Psoas muscle (tissue), 8 donors: ENCODE measurements around the gene LRRC14B. TPM values are rescaled to one million over a fixed set of nuclear protein-coding genes. Genes with fewer than 3 reads are reported as not detected.

Experiments
- ATAC-seq, 4 donors: fragments of 200-7000 bp; cut with Tn5 transposase; one replicate each; pipeline ENCODE4 v1.9.1; 2020; ENCODE audit warnings: moderate library complexity in 3 of 4, mild to moderate bottlenecking in 2 of 4
- DNase-seq, 2 donors: peaks; one replicate each; pipeline ENCODE4 v3.0.0-alpha.2; 2020
- H3K27ac ChIP-seq: fragments of 200-600 bp; one replicate; pipeline ENCODE4 v1.8.0; 2022
- H3K27me3 ChIP-seq, 3 donors: fragments of 200-600 bp in 1 of 3; one replicate each; pipeline versions ENCODE4 v1.6.1 to v1.8.0; 2013 to 2022; ENCODE audit warnings: low read length in 2 of 3, mild to moderate bottlenecking in 2 of 3, moderate library complexity in 1 of 3; ENCODE audit not compliant: insufficient read depth in 3 of 3
- H3K36me3 ChIP-seq, 2 donors: fragments of 200-600 bp in 1 of 2; one replicate each; pipeline versions ENCODE4 v1.6.1 to v1.8.0; 2013 to 2022; ENCODE audit warnings: low read depth in 1 of 2, mild to moderate bottlenecking in 1 of 2, moderate library complexity in 1 of 2; ENCODE audit not compliant: insufficient read depth in 1 of 2
- H3K4me1 ChIP-seq: fragments of 200-600 bp; one replicate; pipeline ENCODE4 v1.8.0; 2022
- H3K4me3 ChIP-seq: fragments of 200-600 bp; one replicate; pipeline ENCODE4 v1.8.0; 2022; ENCODE audit warnings: mild to moderate bottlenecking
- H3K9me3 ChIP-seq: fragments of 200-600 bp; one replicate; pipeline ENCODE4 v1.8.0; 2022
- WGBS, 3 donors: extraction: QIAGEN DNeasy Blood & Tissue Kit; methylation state at CpG; one replicate each; pipeline versions ENCODE4 v1.1.6 to v1.1.7; 2013; 5-methylcytosine and 5-hydroxymethylcytosine counted together
- intact Hi-C, 2 donors: fragments of 100-400 bp; cut with DNase I; formaldehyde crosslinking; loops; one replicate each; pipeline versions ENCODE4 v1.11.0 to v1.14.2; 2022
- polyA plus RNA-seq, 3 donors: library from polyadenylated mRNA; stranded (reverse); fragments of 200-250 nt; gene quantifications; one replicate each; pipeline ENCODE4 v1.2.3, GENCODE V29; 2013
- total RNA-seq, 4 donors: library from RNA; stranded (reverse); fragmentation: NEBNext Ultra II Directional in 2 of 4; extraction: Animal tissue kit (Norgen Biotek cat#: 25700) in 2 of 4; gene quantifications; one replicate each; pipeline versions ENCODE4 v1.2.1 to v1.2.4, GENCODE V29; 2021 to 2023
- TF ChIP-seq, protein P1 (sequence below): fragments of 200-600 bp; IDR thresholded peaks from one replicate; pipeline ENCODE4 v1.8.0; 2022; ENCODE audit warnings: antibody characterized with exemption
- donor health status: healthy with polysubstance abuse.
- donor health status: DM: no; HTN: no; CAD: no; lungs with moderate emphysema.
- donor health status: Bipolar disorder and iron deficiency.
- donor health status: healthy.
- donor health status: DM: yes; HTN: yes; CAD: no.
- donor health status: DM: no; HTN: no; CAD: no.
- donor health status: DM: no; HTN: no; CAD: no.
- donor health status: DM: yes; HTN: yes; CAD: no.

The LRRC14B gene
- total and polyA plus RNA-seq, 7 donors, result 0.42 to 15.5 (median 9.5) TPM

DNA sequence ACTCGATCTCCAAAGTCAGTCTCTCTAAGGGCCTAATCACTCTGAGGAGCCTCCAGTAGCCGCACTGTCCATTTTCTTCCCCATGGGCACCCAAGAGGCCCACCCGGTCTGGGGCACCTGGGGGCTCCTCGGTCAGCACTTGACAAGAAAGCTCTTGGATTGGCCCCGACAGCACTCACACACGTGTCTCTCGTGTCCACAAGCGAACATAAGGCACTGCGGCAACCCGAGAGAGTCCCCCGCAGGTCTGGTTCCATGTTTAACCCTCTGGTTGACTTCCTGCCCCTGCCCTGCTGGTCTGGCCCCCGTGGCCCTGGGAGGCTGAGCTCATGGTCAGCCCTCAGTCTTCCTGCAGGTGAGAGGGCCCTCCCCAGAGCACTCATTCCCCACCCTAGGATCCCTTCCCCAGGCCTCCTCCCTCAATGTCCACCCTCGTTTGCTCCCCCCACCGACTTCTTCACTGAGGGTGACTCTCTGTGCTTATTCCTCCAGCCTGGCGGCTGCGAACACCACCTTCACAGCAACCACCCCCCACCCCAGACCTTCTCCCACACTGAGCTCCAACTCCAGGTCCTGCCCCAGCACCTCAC, 16.3 kb upstream of the LRRC14B start:
- TF ChIP-seq, protein P1, sequence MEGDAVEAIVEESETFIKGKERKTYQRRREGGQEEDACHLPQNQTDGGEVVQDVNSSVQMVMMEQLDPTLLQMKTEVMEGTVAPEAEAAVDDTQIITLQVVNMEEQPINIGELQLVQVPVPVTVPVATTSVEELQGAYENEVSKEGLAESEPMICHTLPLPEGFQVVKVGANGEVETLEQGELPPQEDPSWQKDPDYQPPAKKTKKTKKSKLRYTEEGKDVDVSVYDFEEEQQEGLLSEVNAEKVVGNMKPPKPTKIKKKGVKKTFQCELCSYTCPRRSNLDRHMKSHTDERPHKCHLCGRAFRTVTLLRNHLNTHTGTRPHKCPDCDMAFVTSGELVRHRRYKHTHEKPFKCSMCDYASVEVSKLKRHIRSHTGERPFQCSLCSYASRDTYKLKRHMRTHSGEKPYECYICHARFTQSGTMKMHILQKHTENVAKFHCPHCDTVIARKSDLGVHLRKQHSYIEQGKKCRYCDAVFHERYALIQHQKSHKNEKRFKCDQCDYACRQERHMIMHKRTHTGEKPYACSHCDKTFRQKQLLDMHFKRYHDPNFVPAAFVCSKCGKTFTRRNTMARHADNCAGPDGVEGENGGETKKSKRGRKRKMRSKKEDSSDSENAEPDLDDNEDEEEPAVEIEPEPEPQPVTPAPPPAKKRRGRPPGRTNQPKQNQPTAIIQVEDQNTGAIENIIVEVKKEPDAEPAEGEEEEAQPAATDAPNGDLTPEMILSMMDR, result no peak
- 87 to 89% (median 89%) methylated on average over 16 of the region's 16 CpGs for WGBS, 3 donors
- intact Hi-C loops, result no loop called here
- DNase-seq, result peak; percentile 7 to 24
- ATAC-seq, result no peak
- Histone ChIP-seq H3K4me3 (no peak overlapping the region), H3K36me3 (no peaks in the 10 kb centered on the region), H3K27ac (no peak overlapping the region), H3K4me1 (no peaks in the 10 kb centered on the region), H3K27me3 (peaks cover 0 to 12% (median 0%) of the 10 kb centered on the region in 3 donors), H3K9me3 (no peaks in the 10 kb centered on the region)

DNA sequence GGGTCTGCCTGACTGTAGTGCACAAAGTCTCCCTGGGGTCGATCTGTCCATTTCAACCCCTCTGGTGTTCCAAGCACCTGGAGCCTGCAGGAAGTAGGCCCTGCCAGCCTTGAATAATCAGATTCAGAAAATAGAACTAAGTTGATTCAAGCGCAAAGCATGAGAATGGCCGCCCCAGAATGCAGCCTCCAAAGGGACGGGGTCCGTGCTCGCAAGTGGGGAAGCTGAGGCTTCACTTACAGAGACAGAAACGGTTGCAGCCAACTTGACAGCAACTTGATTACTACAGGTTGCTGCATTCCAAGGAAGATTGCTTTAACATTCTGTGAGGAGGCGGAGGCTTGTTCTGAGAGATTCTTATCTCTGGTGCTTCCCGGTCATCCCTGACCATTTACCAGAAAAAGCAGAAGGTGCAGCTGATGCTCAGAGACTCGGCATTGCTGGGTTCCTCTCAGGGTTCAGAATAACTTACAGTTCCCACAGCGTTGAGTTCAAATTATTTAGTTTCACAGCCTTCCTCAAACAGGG, 14.9 kb upstream of the LRRC14B start:
- Histone ChIP-seq H3K9me3 (no peaks in the 10 kb centered on the region), H3K4me3 (no peak overlapping the region), H3K4me1 (no peaks in the 10 kb centered on the region), H3K27me3 (peaks cover 0 to 12% (median 0%) of the 10 kb centered on the region in 3 donors), H3K36me3 (no peaks in the 10 kb centered on the region), H3K27ac (no peak overlapping the region)
- TF ChIP-seq, protein P1, result no peak
- WGBS, 3 donors, result 75 to 80% (median 75%) methylated on average over 11 of the region's 11 CpGs
- peak in 1 of 2 donors; percentile 28 for DNase-seq
- intact Hi-C loops, result no loop called here
- ATAC-seq, result no peak

DNA sequence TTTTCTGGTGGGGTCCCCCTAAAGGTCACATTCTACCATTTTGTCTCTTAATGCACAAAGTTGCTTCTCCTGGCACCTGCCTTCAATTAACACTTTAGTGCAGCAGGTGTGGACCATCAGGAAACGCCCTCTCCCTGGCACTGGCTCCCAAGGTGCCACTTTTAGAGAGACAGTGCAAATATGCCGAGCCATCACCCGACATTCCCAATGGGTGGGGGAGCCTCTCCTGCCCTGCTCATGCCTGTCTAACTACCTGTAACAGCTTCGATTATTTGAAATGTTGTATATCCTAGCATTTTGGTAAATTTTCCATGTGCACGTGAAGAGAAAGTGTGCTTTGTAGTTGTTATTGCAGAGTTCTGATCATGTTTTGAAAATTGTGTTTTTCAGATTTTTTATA, 13.2 kb upstream of the LRRC14B start:
- no peaks in the 10 kb centered on the region for H3K9me3 ChIP-seq
- H3K4me1 ChIP-seq, result no peaks in the 10 kb centered on the region
- peaks cover 0 to under 1% (median 0%) of the 10 kb centered on the region in 3 donors for H3K27me3 ChIP-seq
- DNase-seq (no peak), ATAC-seq (no peak)
- H3K36me3 ChIP-seq, result no peaks in the 10 kb centered on the region
- TF ChIP-seq, protein P1, result no peak
- no peak overlapping the region for H3K27ac ChIP-seq
- intact Hi-C loops, result no loop called here
- no peak overlapping the region for H3K4me3 ChIP-seq
- WGBS, 3 donors, result 58 to 70% (median 70%) methylated on average over 5 of the region's 5 CpGs

DNA sequence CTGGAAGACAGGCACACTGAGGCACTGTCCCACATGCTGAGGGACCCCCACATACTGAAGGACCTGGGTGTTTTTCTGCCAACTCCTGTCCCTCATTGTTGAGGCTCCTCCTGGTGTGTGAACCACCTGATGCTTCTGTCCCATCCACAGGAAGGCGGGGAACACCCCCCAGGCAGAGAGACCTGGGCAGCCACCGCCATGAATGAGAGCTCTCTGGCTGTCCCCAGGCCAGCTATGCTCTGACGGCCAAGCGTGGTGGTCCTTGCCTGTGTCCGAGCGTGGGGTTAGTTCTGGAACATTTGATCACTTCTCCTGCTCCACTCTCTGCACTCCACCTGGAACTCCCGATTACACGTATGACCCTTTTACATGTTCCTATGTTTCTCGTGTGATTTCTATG, 11.9 kb upstream of the LRRC14B start:
- DNase-seq (no peak), ATAC-seq (no peak)
- Histone ChIP-seq H3K9me3 (no peaks in the 10 kb centered on the region), H3K4me3 (no peak overlapping the region), H3K36me3 (no peaks in the 10 kb centered on the region), H3K4me1 (no peaks in the 10 kb centered on the region), H3K27me3 (no peaks in the 10 kb centered on the region), H3K27ac (no peak overlapping the region)
- TF ChIP-seq, protein P1, result no peak
- 85 to 95% (median 89%) methylated on average over 9 of the region's 9 CpGs for WGBS, 3 donors
- intact Hi-C loops, result no loop called here
